ENCODE measurements around the gene CANT1.
"Not testable (repeated sequence)": the region's sequence is repeated elsewhere in the genome, so short reads cannot be mapped to it uniquely, and the experiment has no call there.

The CANT1 gene

GRCh38 chr17:79027274-79027924 lies 17.8 kb upstream of the CANT1 start:
- FAIRE-seq (no peak), DNase-seq (ENCODE audit: insufficient read length, low spot score) (no peak)
- no peak for TF ChIP-seq POLR2A (IDR thresholded peaks at IDR 0.05; ENCODE audit: low read depth, low read length)

GRCh38 chr17:79026376-79027273 lies 17.1 kb upstream of the CANT1 start:
- no peak for FAIRE-seq
- TF ChIP-seq POLR2A (IDR thresholded peaks at IDR 0.05; ENCODE audit: low read depth, low read length) = no peak
- DNase-seq (ENCODE audit: insufficient read length, low spot score) = peak; percentile 77

- DNase-seq (ENCODE audit: insufficient read length, low spot score) (no peak), FAIRE-seq (no peak)
- no peak for TF ChIP-seq POLR2A (IDR thresholded peaks at IDR 0.05; ENCODE audit: low read depth, low read length)
Observed at GRCh38 chr17:79024901-79025737, 15.6 kb upstream of the CANT1 start.

GRCh38 chr17:79023886-79024771 lies 14.6 kb upstream of the CANT1 start, which contains the start of gene C1QTNF1:
Gene C1QTNF1 (plus strand): TSS chr17:79024169. CDS start chr17:79043969, 19,800 bp downstream.
- FAIRE-seq (no peak), DNase-seq (ENCODE audit: insufficient read length, low spot score) (no peak)
- no peak for TF ChIP-seq POLR2A (IDR thresholded peaks at IDR 0.05; ENCODE audit: low read depth, low read length)

GRCh38 chr17:79023180-79023705 lies 13.7 kb upstream of the CANT1 start:
- no peak for DNase-seq (ENCODE audit: insufficient read length, low spot score)
- FAIRE-seq = no peak
- no peak for TF ChIP-seq POLR2A (IDR thresholded peaks at IDR 0.05; ENCODE audit: low read depth, low read length)

- TF ChIP-seq POLR2A (IDR thresholded peaks at IDR 0.05; ENCODE audit: low read depth, low read length) = no peak
- DNase-seq (ENCODE audit: insufficient read length, low spot score) = no peak
- FAIRE-seq = no peak
Observed at GRCh38 chr17:79022507-79022991, 13.0 kb upstream of the CANT1 start.

DNA sequence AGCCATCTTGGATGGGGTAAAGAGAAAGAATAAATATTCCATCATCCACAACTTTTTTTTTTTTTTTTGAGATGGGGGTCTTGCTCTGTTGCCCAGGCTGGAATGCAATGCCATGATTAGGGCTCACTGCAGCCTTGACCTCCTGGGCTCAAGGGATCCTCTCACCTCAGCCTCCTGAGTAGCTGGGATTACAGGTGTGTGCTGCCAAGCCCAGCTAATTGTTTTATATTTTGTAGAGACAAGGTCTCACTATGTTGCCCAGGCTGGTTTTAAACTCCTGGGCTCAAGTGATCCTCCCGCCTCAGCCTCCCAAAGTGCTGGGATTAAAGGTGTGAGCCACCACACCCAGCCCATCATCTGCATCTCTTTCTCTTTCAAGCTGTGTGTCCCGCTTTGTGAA lies 12.4 kb upstream of the CANT1 start:
- DNase-seq (ENCODE audit: insufficient read length, low spot score) = not testable (repeated sequence)

GRCh38 chr17:79020631-79021301 lies 11.2 kb upstream of the CANT1 start:
- no peak for TF ChIP-seq POLR2A (IDR thresholded peaks at IDR 0.05; ENCODE audit: low read depth, low read length)
- FAIRE-seq (no peak), DNase-seq (ENCODE audit: insufficient read length, low spot score) (no peak)

More for the DNA sequence above, 12.4 kb upstream of the CANT1 start:
- FAIRE-seq = not testable (repeated sequence)

DNA sequence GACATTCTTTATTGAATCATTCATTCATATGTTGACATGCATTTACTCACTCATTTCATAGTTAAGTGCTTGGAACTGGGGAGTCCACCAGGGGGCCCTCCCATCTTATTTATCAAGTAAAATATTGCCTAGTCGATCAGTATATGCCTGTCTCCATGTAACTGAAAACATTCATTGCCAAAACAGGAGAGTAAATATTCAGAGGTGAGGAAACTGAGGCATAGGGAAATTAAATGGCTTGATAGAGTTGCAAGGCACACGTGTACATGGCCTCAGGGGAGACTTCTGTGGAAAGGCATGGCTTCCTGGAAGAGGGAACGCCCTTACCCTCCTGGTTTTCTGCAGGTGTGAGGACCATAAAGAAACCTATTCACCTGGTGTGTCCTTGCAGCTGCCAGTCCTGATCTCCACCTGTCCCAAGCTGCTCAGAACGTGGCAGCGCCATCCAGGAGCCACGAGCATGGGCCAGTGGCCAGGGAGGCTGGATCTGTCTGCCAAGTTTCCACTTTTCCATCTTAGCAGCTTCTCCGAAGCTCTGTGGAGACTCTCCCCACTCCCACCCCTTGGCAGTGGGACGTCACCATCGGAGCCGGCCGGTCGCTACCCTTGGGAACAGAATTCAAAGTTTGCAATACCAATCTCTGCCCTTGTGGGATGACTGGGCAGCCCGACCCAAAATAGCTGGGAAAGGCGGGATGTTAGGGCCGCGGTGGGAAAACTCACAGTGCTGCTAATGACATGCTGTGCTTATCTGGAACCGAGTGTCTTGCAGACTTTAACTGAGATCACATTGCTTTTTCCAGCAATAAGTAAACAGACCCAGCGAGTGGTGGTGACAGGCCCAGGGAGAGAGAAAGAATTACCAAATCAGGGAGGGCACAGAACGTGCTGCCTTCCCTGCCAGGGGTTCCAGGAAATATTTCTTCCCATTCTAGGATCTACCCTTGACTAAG lies 10.3 kb upstream of the CANT1 start:
- DNase-seq (ENCODE audit: insufficient read length, low spot score) (no peak), FAIRE-seq (peak; percentile 20)
- no peak for TF ChIP-seq POLR2A (IDR thresholded peaks at IDR 0.05; ENCODE audit: low read depth, low read length)

- no peak for DNase-seq (ENCODE audit: insufficient read length, low spot score)
- FAIRE-seq = no peak
- no peak for TF ChIP-seq POLR2A (IDR thresholded peaks at IDR 0.05; ENCODE audit: low read depth, low read length)
Observed at GRCh38 chr17:79019261-79019631, 9.7 kb upstream of the CANT1 start.

DNA sequence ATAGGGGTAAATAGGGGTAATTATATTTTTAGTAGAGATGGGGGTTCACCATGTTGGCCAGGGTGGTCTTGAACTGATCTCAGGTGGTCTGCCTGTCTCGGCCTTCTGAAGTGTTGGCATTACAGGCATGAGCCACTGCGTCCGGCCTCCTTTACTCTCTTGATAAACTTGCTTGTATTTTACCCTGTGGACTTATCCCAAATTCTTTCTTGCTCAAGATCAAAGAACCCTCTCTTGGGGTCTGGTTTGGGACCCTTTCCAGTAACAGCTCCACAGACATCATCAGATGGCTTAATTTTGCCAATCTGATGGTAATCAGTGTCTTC lies 8.8 kb upstream of the CANT1 start:
- FAIRE-seq = no peak
- DNase-seq (ENCODE audit: insufficient read length, low spot score) = no peak
- TF ChIP-seq POLR2A (IDR thresholded peaks at IDR 0.05; ENCODE audit: low read depth, low read length) = no peak
